ENCODE results near the gene RIC8B.

The RIC8B gene

GRCh38 chr12:106889950-106890626 is 115.6 kb downstream of the RIC8B start:
- in situ Hi-C loops (cut with MboI; ENCODE audit: low pct_unique_long_range_greater_than_20kb, low sequenced_read_pairs, unreplicated experiment) = no loop called here
- no peak for DNase-seq (ENCODE audit: low spot score)
- no peak for TF ChIP-seq CTCF (IDR thresholded peaks at IDR 0.05; ENCODE audit: extremely low read depth, insufficient read depth, missing control alignments)

- TF ChIP-seq CTCF (IDR thresholded peaks at IDR 0.05; ENCODE audit: extremely low read depth, insufficient read depth, missing control alignments) = no peak
- no peak for DNase-seq (ENCODE audit: low spot score)
- in situ Hi-C loops (cut with MboI; ENCODE audit: low pct_unique_long_range_greater_than_20kb, low sequenced_read_pairs, unreplicated experiment) = no loop called here
Observed at GRCh38 chr12:106892075-106892474, 117.6 kb downstream of the RIC8B start.

- TF ChIP-seq CTCF (IDR thresholded peaks at IDR 0.05; ENCODE audit: extremely low read depth, insufficient read depth, missing control alignments) = no peak
- DNase-seq (ENCODE audit: low spot score) = no peak
- in situ Hi-C loops (cut with MboI; ENCODE audit: low pct_unique_long_range_greater_than_20kb, low sequenced_read_pairs, unreplicated experiment) = no loop called here
Observed at GRCh38 chr12:106893451-106893850, 119.0 kb downstream of the RIC8B start.

GRCh38 chr12:106894774-106895173 is 120.3 kb downstream of the RIC8B start:
- no peak for TF ChIP-seq CTCF (IDR thresholded peaks at IDR 0.05; ENCODE audit: extremely low read depth, insufficient read depth, missing control alignments)
- no peak for DNase-seq (ENCODE audit: low spot score)
- in situ Hi-C loops (cut with MboI; ENCODE audit: low pct_unique_long_range_greater_than_20kb, low sequenced_read_pairs, unreplicated experiment) = no loop called here

GRCh38 chr12:106896603-106897002 is 122.1 kb downstream of the RIC8B start:
- in situ Hi-C loops (cut with MboI; ENCODE audit: low pct_unique_long_range_greater_than_20kb, low sequenced_read_pairs, unreplicated experiment) = no loop called here
- no peak for DNase-seq (ENCODE audit: low spot score)
- TF ChIP-seq CTCF (IDR thresholded peaks at IDR 0.05; ENCODE audit: extremely low read depth, insufficient read depth, missing control alignments) = no peak

GRCh38 chr12:106897082-106897481 is 122.6 kb downstream of the RIC8B start:
- no peak for DNase-seq (ENCODE audit: low spot score)
- in situ Hi-C loops (cut with MboI; ENCODE audit: low pct_unique_long_range_greater_than_20kb, low sequenced_read_pairs, unreplicated experiment) = no loop called here

More at GRCh38 chr12:106897082-106897481, 122.6 kb downstream of the RIC8B start:
- TF ChIP-seq CTCF (IDR thresholded peaks at IDR 0.05; ENCODE audit: extremely low read depth, insufficient read depth, missing control alignments) = no peak

Data from GM13977 (cell line).